Neutrophil (primary cell): ENCODE data around the gene MYOM1.

ENCODE experiments used
- H3K27ac ChIP-seq: fragments of 200-600 bp; sonication (generic); 2 replicates; pipeline ENCODE4 v1.5.1; 2016; ENCODE audit warnings: mild to moderate bottlenecking, moderate library complexity
- H3K27me3 ChIP-seq: fragments of 200-600 bp; sonication (generic); 2 replicates; pipeline ENCODE4 v1.6.0; 2016; ENCODE audit warnings: mild to moderate bottlenecking
- H3K36me3 ChIP-seq: fragments of 200-600 bp; sonication (generic); 2 replicates; pipeline ENCODE4 v1.5.1; 2017
- H3K4me1 ChIP-seq, 2 experiments: fragments of 200-600 bp in 1 of 2; sonication (generic) in 1 of 2; 1 replicate in 1 of 2; 2 replicates in 1 of 2; pipeline versions ENCODE4 v1.5.1 to v1.6.1; 2013 to 2016; ENCODE audit warnings: low read depth in 1 of 2, low read length in 1 of 2, mild to moderate bottlenecking in 1 of 2, moderate library complexity in 1 of 2; ENCODE audit not compliant: control insufficient read depth in 1 of 2, insufficient read depth in 1 of 2
- H3K4me3 ChIP-seq, 2 experiments: fragments of 200-600 bp in 1 of 2; sonication (generic) in 1 of 2; 1 replicate in 1 of 2; 2 replicates in 1 of 2; pipeline ENCODE4 v1.5.1; 2013 to 2016; ENCODE audit warnings: low read depth in 1 of 2, low read length in 1 of 2, mild to moderate bottlenecking in 1 of 2, moderate library complexity in 1 of 2
- H3K9me3 ChIP-seq: fragments of 200-600 bp; sonication (generic); 2 replicates; pipeline ENCODE4 v1.5.1; 2016
- CTCF ChIP-seq: fragments of 200-600 bp; sonication (generic); IDR thresholded peaks from 2 replicates; pipeline ENCODE4 v1.5.1; 2016; ENCODE audit warnings: antibody characterized with exemption

MYOM1 gene

GRCh38 chr18:3219631-3220335 lies at the start of gene MYOM1:
MYOM1 (minus strand) TSS chr18:3219968; CDS start chr18:3215223, 4,745 bp downstream.
- H3K36me3 ChIP-seq = peaks cover 3% of the 10 kb centered on the region
- no peak within 1 kb of the TSS for H3K4me3 ChIP-seq
- H3K27ac ChIP-seq = no peak within 1 kb of the TSS
- TF ChIP-seq CTCF = no peak
- H3K9me3 ChIP-seq = no peaks in the 10 kb centered on the region
- no peaks in the 10 kb centered on the region for H3K27me3 ChIP-seq
- no peaks in the 10 kb centered on the region for H3K4me1 ChIP-seq

- H3K27me3 ChIP-seq = no peaks in the 10 kb centered on the region
- peaks cover 20% of the 10 kb centered on the region for H3K36me3 ChIP-seq
- H3K4me3 ChIP-seq = no peak overlapping the region
- peak overlapping the region; percentile 68 for H3K27ac ChIP-seq
- peaks cover 58% of the 10 kb centered on the region in 2 experiments for H3K4me1 ChIP-seq
- no peak for TF ChIP-seq CTCF
- H3K9me3 ChIP-seq = no peaks in the 10 kb centered on the region
Measured at GRCh38 chr18:3269241-3269913, 49.6 kb upstream of the MYOM1 start.

- H3K4me1 ChIP-seq = peaks cover 69% of the 10 kb centered on the region in 2 experiments
- no peak overlapping the region for H3K4me3 ChIP-seq
- TF ChIP-seq CTCF = no peak
- no peaks in the 10 kb centered on the region for H3K9me3 ChIP-seq
- peak overlapping the region; percentile 68 for H3K27ac ChIP-seq
- peaks cover 9% of the 10 kb centered on the region for H3K36me3 ChIP-seq
- no peaks in the 10 kb centered on the region for H3K27me3 ChIP-seq
Measured at GRCh38 chr18:3268306-3268705, 48.5 kb upstream of the MYOM1 start.

GRCh38 chr18:3266062-3266608 lies 46.4 kb upstream of the MYOM1 start:
- no peaks in the 10 kb centered on the region for H3K9me3 ChIP-seq
- H3K27me3 ChIP-seq = no peaks in the 10 kb centered on the region
- H3K27ac ChIP-seq = peak overlapping the region; percentile 98
- peaks cover 76 to 80% of the 10 kb centered on the region in 2 experiments for H3K4me1 ChIP-seq
- no peaks in the 10 kb centered on the region for H3K36me3 ChIP-seq
- H3K4me3 ChIP-seq = no peak overlapping the region
- no peak for TF ChIP-seq CTCF

- Histone ChIP-seq H3K27me3 (no peaks in the 10 kb centered on the region), H3K27ac (peak overlapping the region; percentile 98), H3K9me3 (no peaks in the 10 kb centered on the region), H3K36me3 (no peaks in the 10 kb centered on the region), H3K4me3 (no peak overlapping the region), H3K4me1 (peaks cover 82 to 85% of the 10 kb centered on the region in 2 experiments)
- TF ChIP-seq CTCF = no peak
Measured at GRCh38 chr18:3265564-3266033, 45.8 kb upstream of the MYOM1 start.
